Measurements from ENCODE around the gene INPP5D. TPM values are rescaled to one million over a fixed set of nuclear protein-coding genes. Genes with fewer than 3 reads are reported as not detected.
"Not testable (repeated sequence)": the region's sequence is repeated elsewhere in the genome, so short reads cannot be mapped to it uniquely, and the experiment has no call there.

INPP5D gene
- total RNA-seq, 1 donor from 2014 or later, result 9.1 TPM

GRCh38 chr2:233032551-233033320 is 27.4 kb upstream of the INPP5D start, which contains the start of gene NEU2:
NEU2 (plus strand) TSS chr2:233032672; CDS start chr2:233032672, 0 bp downstream.
- DNase-seq, result no peak

- DNase-seq, result no peak
These were observed 26.5 kb upstream of the INPP5D start for GRCh38 chr2:233033672-233034071.

GRCh38 chr2:233034091-233034882 is 25.9 kb upstream of the INPP5D start:
- DNase-seq, result no peak

- DNase-seq, result no peak
These were observed 24.5 kb upstream of the INPP5D start for GRCh38 chr2:233035426-233036161.

GRCh38 chr2:233036162-233036838 is 23.8 kb upstream of the INPP5D start:
- DNase-seq, result no peak

- DNase-seq, result no peak
These were observed 23.1 kb upstream of the INPP5D start for GRCh38 chr2:233037078-233037477.

- DNase-seq, result no peak
These were observed 20.8 kb upstream of the INPP5D start for GRCh38 chr2:233039212-233039845.

GRCh38 chr2:233039846-233040530 is 20.2 kb upstream of the INPP5D start:
- DNase-seq, result no peak

- no peak for DNase-seq
These were observed 19.6 kb upstream of the INPP5D start for GRCh38 chr2:233040571-233040970.

- no peak for DNase-seq
These were observed 18.3 kb upstream of the INPP5D start for GRCh38 chr2:233041722-233042323.

GRCh38 chr2:233042549-233042948 is 17.6 kb upstream of the INPP5D start:
- no peak for DNase-seq

- no peak for DNase-seq
These were observed 15.1 kb upstream of the INPP5D start for GRCh38 chr2:233044974-233045605.

- DNase-seq, result no peak
These were observed 12.9 kb upstream of the INPP5D start for GRCh38 chr2:233047206-233047605.

- no peak for DNase-seq
These were observed 12.5 kb upstream of the INPP5D start for GRCh38 chr2:233047667-233048066.

GRCh38 chr2:233048569-233049193 is 11.5 kb upstream of the INPP5D start:
- no peak for DNase-seq

- peak; percentile 73 for DNase-seq
These were observed 10.9 kb upstream of the INPP5D start for GRCh38 chr2:233049194-233049761.

- DNase-seq, result peak; percentile 40
These were observed 8.6 kb upstream of the INPP5D start for GRCh38 chr2:233051241-233052149.

- not testable (repeated sequence) for DNase-seq
These were observed 7.6 kb upstream of the INPP5D start for GRCh38 chr2:233052517-233052916.
